Neural progenitor cell (in vitro differentiated cells): ENCODE data around the gene NUDT6. TPM values are rescaled to one million over a fixed set of nuclear protein-coding genes. Genes with fewer than 3 reads are reported as not detected.

Experiments used
- DNase-seq: peaks from one replicate; pipeline ENCODE4 v3.0.0-alpha.2; 2016; ENCODE audit warnings: low spot score
- H2AFZ ChIP-seq: fragments of 200-600 bp; sonication (generic); replicated peaks from 2 replicates; pipeline ENCODE4 v1.6.1; 2016; ENCODE audit warnings: antibody characterized with exemption
- H3F3A ChIP-seq: fragments of 200-600 bp; sonication (generic); 2 replicates; pipeline ENCODE4 v1.6.1; 2016; ENCODE audit warnings: antibody characterized with exemption, low read depth
- H3K27ac ChIP-seq: fragments of 200-600 bp; sonication (generic); 2 replicates; pipeline ENCODE4 v1.5.1; 2016; ENCODE audit warnings: mild to moderate bottlenecking
- H3K27me3 ChIP-seq: fragments of 200-600 bp; sonication (generic); 2 replicates; pipeline ENCODE4 v1.6.1; 2016; ENCODE audit warnings: mild to moderate bottlenecking, moderate library complexity
- H3K36me3 ChIP-seq: fragments of 200-600 bp; sonication (generic); 2 replicates; pipeline ENCODE4 v1.5.1; 2016
- H3K4me1 ChIP-seq: fragments of 200-600 bp; sonication (generic); 2 replicates; pipeline ENCODE4 v1.6.1; 2016; ENCODE audit warnings: mixed run types
- H3K4me2 ChIP-seq: fragments of 200-600 bp; sonication (generic); 2 replicates; pipeline ENCODE4 v1.6.1; 2016
- H3K4me3 ChIP-seq: fragments of 200-600 bp; sonication (generic); 2 replicates; pipeline ENCODE4 v1.5.1; 2016
- H3K79me2 ChIP-seq: fragments of 200-600 bp; sonication (generic); 2 replicates; pipeline ENCODE4 v1.6.1; 2016; ENCODE audit warnings: low read depth
- H3K9ac ChIP-seq: fragments of 200-600 bp; sonication (generic); 2 replicates; pipeline ENCODE4 v1.6.1; 2016
- H3K9me3 ChIP-seq: fragments of 200-600 bp; sonication (generic); 2 replicates; pipeline ENCODE4 v1.5.1; 2016; ENCODE audit warnings: low read depth
- H4K20me1 ChIP-seq: fragments of 200-600 bp; sonication (generic); 2 replicates; pipeline ENCODE4 v1.6.1; 2016; ENCODE audit warnings: low read depth
- H3K27ac Mint-ChIP-seq: 3 replicates; pipeline ENCODE4 v1.8.0; 2021; ENCODE audit warnings: mixed read lengths
- H3K27me3 Mint-ChIP-seq: 2 replicates; pipeline ENCODE4 v1.8.0; 2022; ENCODE audit warnings: low read depth, mild to moderate bottlenecking, inconsistent platforms, moderate library complexity, mixed read lengths; ENCODE audit not compliant: insufficient read depth
- H3K36me3 Mint-ChIP-seq: 3 replicates; pipeline ENCODE4 v1.8.0; 2021; ENCODE audit warnings: mixed read lengths
- H3K4me1 Mint-ChIP-seq: 3 replicates; pipeline ENCODE4 v1.8.0; 2021; ENCODE audit warnings: mixed read lengths
- H3K4me3 Mint-ChIP-seq: 3 replicates; pipeline ENCODE4 v1.8.0; 2021; ENCODE audit warnings: mild to moderate bottlenecking, moderate library complexity, mixed read lengths
- H3K9me3 Mint-ChIP-seq: 3 replicates; pipeline ENCODE4 v1.8.0; 2020; ENCODE audit warnings: mixed read lengths
- EZH2 ChIP-seq: fragments of 200-600 bp; sonication (generic); IDR thresholded peaks from 2 replicates; pipeline ENCODE4 v1.6.1; 2017; ENCODE audit warnings: antibody characterized with exemption, mild to moderate bottlenecking, moderate library complexity
- EZH2phosphoT487 ChIP-seq: fragments of 200-600 bp; sonication (generic); IDR thresholded peaks from 2 replicates; pipeline ENCODE4 v1.6.1; 2017; ENCODE audit warnings: antibody characterized with exemption
- total RNA-seq: library from RNA; depleted of rRNA; stranded (reverse); fragments of >200 nt; gene quantifications from 2 replicates; pipeline ENCODE4 v1.2.3, GENCODE V29; 2015; ENCODE audit warnings: low replicate concordance
- TF ChIP-seq, protein P1 (sequence below): fragments of 200-600 bp; sonication (generic); IDR thresholded peaks from 2 replicates; pipeline ENCODE4 v1.5.1; 2017; ENCODE audit warnings: antibody characterized with exemption, mild to moderate bottlenecking

Gene NUDT6
- total RNA-seq, 1 donor from 2014 or later: 20.9 TPM

DNA sequence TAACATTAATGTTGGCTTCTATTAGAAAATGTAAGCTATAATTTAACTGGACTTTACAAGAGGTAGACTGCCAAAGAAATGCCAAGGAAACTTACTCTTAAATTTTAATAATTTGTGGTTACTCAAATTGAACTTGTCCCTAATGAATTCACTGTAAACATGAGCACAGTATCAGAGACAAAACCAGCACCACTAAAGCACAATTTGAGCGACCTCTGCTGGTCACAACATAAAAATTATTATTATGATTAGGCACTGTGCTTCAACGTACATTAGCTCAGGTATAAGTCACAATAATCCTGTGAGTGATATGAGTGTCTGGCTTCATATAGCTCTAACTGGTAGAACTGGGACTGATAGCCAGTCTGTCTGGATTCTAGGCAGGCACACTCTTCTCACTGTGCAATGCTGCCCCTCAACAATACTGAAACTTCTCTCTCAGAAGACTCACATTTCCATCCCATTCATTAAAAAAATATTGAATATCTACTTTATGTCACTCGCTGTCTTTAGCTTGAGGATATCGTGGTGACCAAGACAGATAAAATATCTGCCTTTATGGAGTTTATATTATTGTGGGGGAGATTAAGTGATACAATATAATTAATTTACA, 8.0 kb downstream of the NUDT6 start:
- Histone ChIP-seq H3F3A (no peaks in the 10 kb centered on the region), H3K9me3 (no peaks in the 10 kb centered on the region), H3K79me2 (no peaks in the 10 kb centered on the region), H3K36me3 (peaks cover 5% of the 10 kb centered on the region), H3K4me1 (peaks cover 5% of the 10 kb centered on the region), H3K9ac (no peak overlapping the region), H3K27ac (no peak overlapping the region), H3K27me3 (no peaks in the 10 kb centered on the region), H3K4me2 (no peak overlapping the region), H3K4me3 (no peak overlapping the region), H2AFZ (no peak overlapping the region), H4K20me1 (no peaks in the 10 kb centered on the region)
- DNase-seq: no peak
- Mint-ChIP-seq H3K36me3 (peaks cover 2% of the 10 kb centered on the region), H3K9me3 (no peaks in the 10 kb centered on the region), H3K27me3 (no peaks in the 10 kb centered on the region), H3K27ac (no peak overlapping the region), H3K4me1 (no peaks in the 10 kb centered on the region), H3K4me3 (no peak overlapping the region)
- TF ChIP-seq, protein P1, sequence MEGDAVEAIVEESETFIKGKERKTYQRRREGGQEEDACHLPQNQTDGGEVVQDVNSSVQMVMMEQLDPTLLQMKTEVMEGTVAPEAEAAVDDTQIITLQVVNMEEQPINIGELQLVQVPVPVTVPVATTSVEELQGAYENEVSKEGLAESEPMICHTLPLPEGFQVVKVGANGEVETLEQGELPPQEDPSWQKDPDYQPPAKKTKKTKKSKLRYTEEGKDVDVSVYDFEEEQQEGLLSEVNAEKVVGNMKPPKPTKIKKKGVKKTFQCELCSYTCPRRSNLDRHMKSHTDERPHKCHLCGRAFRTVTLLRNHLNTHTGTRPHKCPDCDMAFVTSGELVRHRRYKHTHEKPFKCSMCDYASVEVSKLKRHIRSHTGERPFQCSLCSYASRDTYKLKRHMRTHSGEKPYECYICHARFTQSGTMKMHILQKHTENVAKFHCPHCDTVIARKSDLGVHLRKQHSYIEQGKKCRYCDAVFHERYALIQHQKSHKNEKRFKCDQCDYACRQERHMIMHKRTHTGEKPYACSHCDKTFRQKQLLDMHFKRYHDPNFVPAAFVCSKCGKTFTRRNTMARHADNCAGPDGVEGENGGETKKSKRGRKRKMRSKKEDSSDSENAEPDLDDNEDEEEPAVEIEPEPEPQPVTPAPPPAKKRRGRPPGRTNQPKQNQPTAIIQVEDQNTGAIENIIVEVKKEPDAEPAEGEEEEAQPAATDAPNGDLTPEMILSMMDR: no peak
- TF ChIP-seq EZH2: no peak
- TF ChIP-seq EZH2phosphoT487: no peak

GRCh38 chr4:122912810-122913575, 9.4 kb downstream of the NUDT6 start:
- H3K79me2 ChIP-seq: no peaks in the 10 kb centered on the region
- no peak overlapping the region for H3K9ac ChIP-seq
- no peak overlapping the region for H3K27ac ChIP-seq
- H3K4me1 ChIP-seq: peaks cover 5% of the 10 kb centered on the region
- no peak overlapping the region for H2AFZ ChIP-seq
- Mint-ChIP-seq H3K4me1 (no peaks in the 10 kb centered on the region), H3K27me3 (no peaks in the 10 kb centered on the region), H3K36me3 (peaks cover 2% of the 10 kb centered on the region), H3K9me3 (no peaks in the 10 kb centered on the region), H3K4me3 (no peak overlapping the region), H3K27ac (no peak overlapping the region)
- no peaks in the 10 kb centered on the region for H3K27me3 ChIP-seq
- no peaks in the 10 kb centered on the region for H3F3A ChIP-seq
- H3K4me3 ChIP-seq: no peak overlapping the region
- H3K9me3 ChIP-seq: no peaks in the 10 kb centered on the region
- TF ChIP-seq, protein P1: no peak
- TF ChIP-seq EZH2 (no peak), EZH2phosphoT487 (no peak)
- peaks cover 5% of the 10 kb centered on the region for H3K36me3 ChIP-seq
- no peak overlapping the region for H3K4me2 ChIP-seq
- no peaks in the 10 kb centered on the region for H4K20me1 ChIP-seq
- no peak for DNase-seq

GRCh38 chr4:122911588-122911987, 10.8 kb downstream of the NUDT6 start:
- Mint-ChIP-seq H3K9me3 (no peaks in the 10 kb centered on the region), H3K4me3 (no peak overlapping the region), H3K36me3 (peaks cover 6% of the 10 kb centered on the region), H3K4me1 (no peaks in the 10 kb centered on the region), H3K27me3 (no peaks in the 10 kb centered on the region), H3K27ac (no peak overlapping the region)
- DNase-seq: no peak
- TF ChIP-seq EZH2phosphoT487 (no peak), EZH2 (no peak)
- no peaks in the 10 kb centered on the region for H3K9me3 ChIP-seq
- H3K9ac ChIP-seq: no peak overlapping the region
- no peak overlapping the region for H2AFZ ChIP-seq
- H3K4me3 ChIP-seq: no peak overlapping the region
- H3K4me1 ChIP-seq: peaks cover 5% of the 10 kb centered on the region
- no peaks in the 10 kb centered on the region for H3F3A ChIP-seq
- H3K4me2 ChIP-seq: no peak overlapping the region
- no peaks in the 10 kb centered on the region for H3K27me3 ChIP-seq
- H3K79me2 ChIP-seq: no peaks in the 10 kb centered on the region
- no peak overlapping the region for H3K27ac ChIP-seq
- H4K20me1 ChIP-seq: no peaks in the 10 kb centered on the region
- peaks cover 5% of the 10 kb centered on the region for H3K36me3 ChIP-seq

DNA sequence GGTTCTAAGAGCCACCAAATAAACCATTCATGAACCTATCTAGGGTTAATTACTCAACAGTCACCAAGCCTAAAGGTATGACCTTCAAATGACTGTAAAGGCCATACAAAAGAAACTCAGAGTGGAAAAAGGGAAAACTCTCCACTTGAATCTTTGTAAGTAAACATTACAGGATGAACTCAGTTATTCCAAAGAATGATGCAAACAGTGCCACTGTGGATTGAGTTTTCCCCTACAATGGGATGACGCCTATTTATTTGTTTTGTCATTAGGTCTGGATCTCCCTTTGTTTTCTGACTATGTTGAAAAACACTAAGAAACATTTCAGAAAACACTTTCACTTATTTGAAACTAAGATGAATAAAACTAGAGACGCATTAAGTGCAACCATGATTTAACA, 12.7 kb downstream of the NUDT6 start:
- H3K4me1 ChIP-seq: peaks cover 5% of the 10 kb centered on the region
- Mint-ChIP-seq H3K27me3 (no peaks in the 10 kb centered on the region), H3K4me1 (no peaks in the 10 kb centered on the region), H3K27ac (no peak overlapping the region), H3K36me3 (peaks cover 14% of the 10 kb centered on the region), H3K4me3 (no peak overlapping the region), H3K9me3 (no peaks in the 10 kb centered on the region)
- H3K27me3 ChIP-seq: no peaks in the 10 kb centered on the region
- no peaks in the 10 kb centered on the region for H3K79me2 ChIP-seq
- TF ChIP-seq EZH2 (no peak), EZH2phosphoT487 (no peak)
- TF ChIP-seq, protein P1: no peak
- H4K20me1 ChIP-seq: no peaks in the 10 kb centered on the region
- H2AFZ ChIP-seq: no peak overlapping the region
- no peak for DNase-seq
- no peak overlapping the region for H3K27ac ChIP-seq
- no peak overlapping the region for H3K4me3 ChIP-seq
- H3K4me2 ChIP-seq: no peak overlapping the region
- H3K9ac ChIP-seq: no peak overlapping the region
- peaks cover 5% of the 10 kb centered on the region for H3K36me3 ChIP-seq
- no peaks in the 10 kb centered on the region for H3F3A ChIP-seq
- no peaks in the 10 kb centered on the region for H3K9me3 ChIP-seq
